Right kidney (tissue), 1 donor: Measurements from ENCODE around the gene TENM3.

Experiments
- DNase-seq: peaks from one replicate; pipeline ENCODE4 v3.0.0-alpha.2; 2016

Gene TENM3

DNA sequence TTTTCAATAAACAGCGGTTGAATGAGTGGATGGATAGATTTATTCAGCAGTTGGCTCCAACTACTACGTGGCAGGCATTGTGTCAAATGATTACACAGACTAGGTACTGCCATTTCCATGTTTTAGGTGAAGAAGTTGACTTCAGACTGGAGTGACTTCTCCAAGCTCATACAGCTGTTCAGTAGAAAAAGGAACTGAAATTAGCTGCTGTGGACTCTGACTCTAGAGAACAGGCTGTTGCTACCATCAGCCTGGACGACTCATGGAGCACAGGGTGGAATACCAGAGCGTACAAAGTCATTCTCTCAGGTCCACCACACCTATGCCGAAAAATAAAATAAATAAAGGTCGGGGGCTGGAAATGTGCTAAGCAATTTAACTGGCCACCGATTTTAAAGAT lies 45.3 kb downstream of the TENM3 start:
- no peak for DNase-seq

GRCh38 chr4:182289809-182290208 lies 46.6 kb downstream of the TENM3 start:
- no peak for DNase-seq

DNA sequence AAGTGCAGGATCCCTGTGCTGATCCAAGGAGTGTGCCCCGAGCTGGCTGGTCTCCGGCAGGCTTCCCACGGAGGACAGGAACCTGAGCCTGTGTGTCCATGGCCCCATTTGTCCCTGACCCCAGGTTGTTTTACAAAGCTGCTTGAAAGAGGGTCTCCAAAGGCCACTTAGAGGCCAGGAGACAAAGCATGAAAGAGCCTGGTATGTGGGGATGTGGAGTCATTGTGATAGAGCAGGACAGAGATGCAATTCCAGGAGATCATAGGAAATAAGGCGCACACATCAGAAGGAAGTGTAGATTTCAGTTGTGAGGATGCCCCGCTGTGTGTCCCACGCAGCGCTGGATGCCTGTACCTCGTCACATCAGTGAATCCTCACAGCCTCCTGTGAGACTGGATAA lies 48.0 kb downstream of the TENM3 start:
- no peak for DNase-seq

DNA sequence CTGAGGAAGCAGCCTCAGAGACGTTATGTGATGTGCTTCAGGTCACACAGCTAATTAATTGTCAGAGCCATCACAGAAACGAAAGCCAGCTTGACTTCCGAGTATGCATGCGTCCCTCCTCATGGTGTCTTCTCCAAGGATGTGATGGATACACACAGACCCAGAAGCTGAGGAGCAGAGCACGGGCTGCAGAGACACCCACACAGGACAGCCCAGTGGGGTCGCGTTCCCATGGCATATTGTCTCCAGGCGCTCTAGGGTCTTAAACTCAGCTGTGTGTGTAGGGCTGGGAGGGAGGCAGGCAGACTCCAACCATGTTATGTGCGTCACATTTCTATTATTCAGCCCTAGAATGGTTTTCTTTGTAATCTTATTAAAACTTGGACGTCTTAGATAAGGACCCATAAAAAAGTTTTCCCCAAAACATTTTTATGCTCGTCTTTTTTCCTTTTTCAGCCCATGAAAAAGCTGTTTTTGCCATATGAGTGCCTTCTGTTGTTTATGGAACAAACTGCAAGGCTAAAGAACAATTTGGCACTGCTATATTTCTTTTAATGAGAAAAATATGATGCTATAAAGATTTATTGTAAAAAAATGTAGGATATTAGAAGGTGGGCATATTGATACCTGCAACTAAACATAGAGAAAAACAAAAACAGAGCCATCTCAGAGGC lies 48.5 kb downstream of the TENM3 start:
- no peak for DNase-seq

DNA sequence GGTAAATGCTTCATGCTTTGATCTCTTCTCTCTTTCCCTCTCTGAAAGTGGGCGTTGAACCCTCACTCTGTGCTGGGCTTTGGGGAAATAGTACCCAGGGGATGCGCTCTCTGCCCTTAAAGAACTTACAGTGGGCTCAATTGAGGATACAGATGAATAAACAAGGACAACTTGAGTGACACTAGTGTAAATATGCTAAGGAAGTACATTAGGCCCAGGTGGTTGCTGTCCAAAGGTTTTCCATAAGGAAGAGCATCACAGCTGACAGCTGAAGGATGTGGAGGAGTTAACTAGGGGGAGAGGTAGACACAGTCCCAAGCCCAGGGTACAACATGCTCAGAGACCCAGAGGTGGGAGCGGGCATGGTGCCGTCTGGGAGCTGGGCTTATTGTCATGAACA lies 49.4 kb downstream of the TENM3 start:
- no peak for DNase-seq

GRCh38 chr4:182293691-182294255 lies 50.6 kb downstream of the TENM3 start:
- DNase-seq: no peak

- no peak for DNase-seq
Observed at GRCh38 chr4:182294451-182294850, 51.2 kb downstream of the TENM3 start.

GRCh38 chr4:182297659-182298058 lies 54.5 kb downstream of the TENM3 start:
- no peak for DNase-seq

- DNase-seq: no peak
Observed at GRCh38 chr4:182301736-182302135, 58.5 kb downstream of the TENM3 start.

- no peak for DNase-seq
Observed at GRCh38 chr4:182303847-182304246, 60.6 kb downstream of the TENM3 start.

DNA sequence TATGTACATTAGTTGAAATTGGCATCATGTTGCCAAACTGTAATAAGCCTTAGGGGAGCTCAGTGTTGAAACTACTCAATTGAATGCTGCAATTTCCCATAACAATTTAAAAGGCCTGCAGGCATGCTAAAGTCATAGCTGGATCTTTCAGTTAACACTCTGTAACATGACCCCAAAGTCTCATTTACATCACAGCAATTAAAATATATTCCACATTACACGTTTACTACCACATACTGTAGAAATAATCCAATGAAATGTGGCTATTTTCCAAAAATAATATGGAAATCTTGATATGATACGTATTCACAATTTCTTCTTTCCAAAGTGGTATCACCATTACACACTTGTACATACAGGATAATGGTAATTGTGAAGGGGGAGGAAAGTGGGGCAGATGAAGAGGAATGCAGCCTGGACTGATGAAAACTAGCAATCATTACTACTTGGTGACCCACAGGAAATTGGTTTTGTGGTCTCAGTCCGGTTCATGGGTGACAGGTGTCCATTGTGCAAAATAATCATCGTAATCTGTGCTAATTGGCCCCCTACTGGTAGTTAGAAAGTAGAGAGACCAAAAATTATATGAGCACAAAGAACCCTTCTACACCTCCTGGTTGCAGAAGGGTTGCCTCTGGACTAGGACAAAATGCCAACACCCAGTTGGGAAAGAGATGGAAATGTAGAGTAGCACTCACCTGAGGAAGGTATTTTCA lies 63.7 kb downstream of the TENM3 start:
- DNase-seq: no peak

GRCh38 chr4:182307746-182308145 lies 64.5 kb downstream of the TENM3 start:
- DNase-seq: no peak

GRCh38 chr4:182309877-182310276 lies 66.7 kb downstream of the TENM3 start:
- no peak for DNase-seq

DNA sequence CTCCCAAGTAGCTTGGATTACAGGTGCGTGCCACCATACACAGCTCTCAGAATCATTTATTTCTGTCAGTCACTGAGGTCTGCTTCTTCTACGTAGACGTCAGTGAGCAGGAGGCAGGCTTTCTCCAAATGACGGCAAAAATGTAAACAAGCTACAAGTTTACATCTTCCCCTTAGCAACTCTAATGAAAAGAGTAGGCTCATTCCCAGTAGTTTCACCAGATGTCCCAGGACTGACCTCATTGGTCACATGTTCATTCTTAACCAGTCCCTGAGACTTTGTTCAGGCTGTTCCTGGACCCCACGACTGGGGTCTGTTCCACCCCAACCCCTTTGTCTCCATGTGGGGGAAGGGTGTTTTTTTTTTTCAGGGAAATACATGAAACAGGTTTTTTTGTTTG lies 67.1 kb downstream of the TENM3 start:
- no peak for DNase-seq

DNA sequence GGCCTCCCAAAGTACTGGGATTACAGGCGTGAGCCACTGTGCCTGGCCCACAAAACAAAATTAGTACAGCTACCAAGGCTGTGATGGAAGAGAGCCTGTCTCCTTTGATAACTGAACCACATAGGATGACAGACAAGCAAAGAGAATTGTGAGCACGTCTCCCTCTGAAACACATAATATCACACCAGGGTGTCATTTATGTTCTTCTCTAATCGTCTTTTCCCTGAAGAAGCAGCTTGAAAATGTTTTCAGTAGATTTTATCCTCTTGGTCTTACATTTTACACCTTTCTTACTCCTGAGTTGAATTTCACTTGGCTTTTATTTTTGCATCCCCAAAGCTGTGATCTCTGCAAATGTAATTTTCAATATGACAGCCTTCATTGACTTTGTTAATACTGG lies 67.8 kb downstream of the TENM3 start:
- DNase-seq: no peak

GRCh38 chr4:182314537-182314936 lies 71.3 kb downstream of the TENM3 start:
- no peak for DNase-seq

DNA sequence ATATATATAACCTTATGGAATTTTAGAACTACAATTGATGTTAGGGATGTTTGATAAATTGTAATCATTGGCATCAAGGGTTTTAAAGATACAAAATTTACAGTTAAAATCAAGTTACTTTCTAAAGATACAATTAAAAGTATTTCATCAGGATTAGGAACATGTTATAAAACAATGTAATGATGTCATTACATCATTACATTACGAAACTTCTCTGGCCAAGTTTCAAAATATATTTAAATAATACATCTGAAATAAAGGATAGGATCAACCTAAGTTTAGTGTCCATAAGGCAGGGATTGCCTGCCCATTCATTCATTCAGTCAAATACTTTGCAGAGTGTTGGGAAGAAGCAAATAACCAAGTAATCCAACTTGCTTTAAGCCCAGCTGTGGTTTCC lies 75.1 kb downstream of the TENM3 start:
- no peak for DNase-seq

DNA sequence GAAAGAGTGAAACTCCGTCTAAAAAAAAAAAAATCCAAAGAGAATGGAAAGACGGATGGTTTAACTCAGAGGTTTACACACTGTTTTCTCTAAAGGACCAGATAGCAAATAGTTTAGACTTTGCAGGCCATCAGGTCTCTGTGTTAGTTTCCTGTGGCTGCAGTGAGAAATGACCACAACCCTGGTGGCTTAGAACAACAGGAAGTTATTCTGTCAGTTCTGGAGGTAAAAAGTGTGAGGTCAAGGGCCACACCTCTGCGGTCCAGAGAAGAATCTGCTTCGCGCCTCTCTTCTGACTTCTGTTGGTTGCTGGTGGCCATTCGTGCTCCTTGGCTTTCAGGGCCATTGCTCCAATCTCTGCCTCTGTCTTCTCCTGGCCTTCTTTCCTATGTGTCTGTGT lies 76.9 kb downstream of the TENM3 start:
- no peak for DNase-seq

DNA sequence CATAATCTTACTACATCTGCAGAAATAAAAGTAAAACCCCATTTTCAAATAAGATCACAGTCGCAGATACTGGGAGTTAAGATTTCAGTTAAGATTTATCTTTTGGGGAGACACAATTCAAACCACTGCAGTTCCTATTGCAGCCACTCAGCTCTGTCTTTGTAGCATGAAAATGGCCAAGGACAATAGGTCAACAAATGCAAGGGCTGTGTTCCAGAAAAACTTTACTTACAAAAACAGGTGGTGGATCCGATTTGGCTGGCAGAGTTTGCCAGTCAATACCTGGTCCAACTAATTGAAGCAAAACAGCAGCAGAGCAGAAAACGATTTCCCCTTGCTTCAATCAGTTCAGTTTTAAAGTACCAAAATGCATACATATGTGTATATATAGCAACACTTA lies 77.4 kb downstream of the TENM3 start:
- no peak for DNase-seq

DNA sequence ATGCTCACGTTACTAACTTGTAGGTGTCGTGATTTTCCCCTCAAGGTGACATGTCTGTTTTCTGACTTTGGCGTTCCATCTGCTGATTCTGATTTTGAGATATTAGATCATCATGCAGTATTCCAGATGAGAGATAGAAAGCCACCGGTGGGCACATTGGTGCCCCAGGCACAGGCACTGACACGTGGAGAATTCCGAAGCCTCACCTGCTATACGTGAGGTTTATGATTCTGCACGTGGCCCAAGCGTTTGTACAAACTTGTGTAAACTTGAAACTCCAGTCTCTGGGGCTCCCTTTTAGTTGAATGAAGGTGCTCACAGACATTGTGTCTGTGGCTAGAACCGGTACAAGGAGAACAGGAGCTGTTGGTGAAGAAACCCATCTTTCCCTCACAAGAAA lies 81.1 kb downstream of the TENM3 start:
- DNase-seq: no peak

DNA sequence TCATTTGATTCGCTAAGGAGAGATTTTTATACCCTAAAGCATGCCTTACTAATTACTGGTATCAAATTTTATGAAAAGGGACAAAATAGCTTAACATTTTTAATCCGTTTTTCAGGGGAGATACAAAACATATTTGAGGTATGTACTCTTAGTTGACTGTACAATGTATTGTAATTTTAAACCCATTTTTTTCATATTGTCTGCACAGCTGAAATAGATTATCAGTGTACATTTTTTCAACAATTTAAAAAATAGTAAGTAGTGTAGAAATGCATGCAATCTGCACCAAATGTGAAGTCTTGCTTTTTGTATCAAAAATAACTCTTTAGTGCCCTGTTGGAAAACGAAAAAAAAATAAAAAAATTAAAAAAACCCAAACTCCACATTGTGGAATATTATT lies 82.2 kb downstream of the TENM3 start:
- DNase-seq: no peak

GRCh38 chr4:182325848-182326255 lies 82.7 kb downstream of the TENM3 start:
- DNase-seq: no peak

DNA sequence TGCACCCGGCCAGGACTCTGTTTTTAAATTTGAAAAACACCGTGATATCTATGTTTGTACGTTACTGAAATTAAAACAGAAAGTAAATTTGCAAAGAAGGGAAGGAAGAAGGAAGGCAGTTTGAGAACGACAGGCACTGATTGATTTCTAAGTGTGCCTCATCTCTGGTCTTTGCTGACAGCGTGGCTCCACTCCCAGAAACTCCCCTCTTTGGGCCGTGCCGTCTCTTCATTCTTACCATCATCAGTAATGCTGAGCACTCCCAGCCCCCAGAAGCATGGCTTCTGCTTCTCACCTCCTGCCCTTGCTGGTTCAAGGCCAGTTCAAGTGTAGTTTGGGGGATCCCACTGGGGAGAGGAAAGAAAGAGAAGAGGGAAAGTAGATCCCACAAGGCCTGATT lies 85.3 kb downstream of the TENM3 start:
- no peak for DNase-seq

DNA sequence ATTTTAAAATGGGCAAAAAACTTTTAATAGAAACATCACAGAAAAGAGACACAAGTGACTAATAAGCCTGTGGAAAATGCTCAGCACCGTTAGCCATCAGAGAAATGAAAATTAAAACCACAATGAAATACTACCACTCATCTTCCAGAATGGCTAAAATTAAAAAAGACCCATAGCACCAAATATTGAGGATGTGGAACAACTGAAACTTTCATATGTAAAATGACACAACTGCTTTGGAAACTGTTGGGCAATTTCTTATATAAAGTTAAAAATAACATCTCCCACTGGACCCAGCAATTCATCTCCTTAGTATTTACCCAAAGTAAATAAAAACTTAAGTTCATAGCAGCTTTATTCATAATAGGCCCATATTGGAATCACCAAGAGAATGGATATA lies 94.2 kb downstream of the TENM3 start:
- no peak for DNase-seq
